HUDEP-2 (cell line): ENCODE data around the gene KLF13.

Experiments
- DNase-seq, 76 experiments: peaks; one replicate each; lab custom pipeline; 2025; ENCODE audit not compliant: unreplicated experiment in 76 of 76; lab: John Stamatoyannopoulos, UW

The KLF13 gene

GRCh38 chr15:31298707-31299172, 27.9 kb upstream of the KLF13 start:
- peak in 71 of 76 experiments; percentile 11 to 91 (median 69) for DNase-seq

- DNase-seq, result no peak
Measured at GRCh38 chr15:31300208-31300661, 26.4 kb upstream of the KLF13 start.

- DNase-seq, result peak in 14 of 76 experiments; percentile 13 to 59 (median 24)
Measured at GRCh38 chr15:31300981-31301672, 25.5 kb upstream of the KLF13 start.

GRCh38 chr15:31301673-31301990, 25.0 kb upstream of the KLF13 start:
- DNase-seq, result no peak

- no peak for DNase-seq
Measured at GRCh38 chr15:31302029-31302657, 24.5 kb upstream of the KLF13 start.

GRCh38 chr15:31302778-31303725, 23.6 kb upstream of the KLF13 start:
- DNase-seq, result peak in 67 of 76 experiments; percentile 10 to 79 (median 57)

GRCh38 chr15:31303726-31304648, 22.6 kb upstream of the KLF13 start:
- no peak for DNase-seq

- peak in 2 of 76 experiments; percentile 34 to 37 for DNase-seq
Measured at GRCh38 chr15:31304751-31305365, 21.8 kb upstream of the KLF13 start.

- no peak for DNase-seq
Measured at GRCh38 chr15:31305375-31305774, 21.3 kb upstream of the KLF13 start.

- no peak for DNase-seq
Measured at GRCh38 chr15:31305796-31306425, 20.7 kb upstream of the KLF13 start.

- DNase-seq, result no peak
Measured at GRCh38 chr15:31306426-31307269, 20.0 kb upstream of the KLF13 start.

- no peak for DNase-seq
Measured at GRCh38 chr15:31307270-31308184, 19.1 kb upstream of the KLF13 start.

GRCh38 chr15:31308185-31308639, 18.4 kb upstream of the KLF13 start:
- peak in 11 of 76 experiments; percentile 20 to 31 (median 27) for DNase-seq

GRCh38 chr15:31309893-31310606, 16.6 kb upstream of the KLF13 start:
- DNase-seq, result no peak

GRCh38 chr15:31311735-31312619, 14.7 kb upstream of the KLF13 start:
- no peak for DNase-seq

- no peak for DNase-seq
Measured at GRCh38 chr15:31313223-31313622, 13.4 kb upstream of the KLF13 start.
